ENCODE measurements around the gene RAD51B.

The RAD51B gene

DNA sequence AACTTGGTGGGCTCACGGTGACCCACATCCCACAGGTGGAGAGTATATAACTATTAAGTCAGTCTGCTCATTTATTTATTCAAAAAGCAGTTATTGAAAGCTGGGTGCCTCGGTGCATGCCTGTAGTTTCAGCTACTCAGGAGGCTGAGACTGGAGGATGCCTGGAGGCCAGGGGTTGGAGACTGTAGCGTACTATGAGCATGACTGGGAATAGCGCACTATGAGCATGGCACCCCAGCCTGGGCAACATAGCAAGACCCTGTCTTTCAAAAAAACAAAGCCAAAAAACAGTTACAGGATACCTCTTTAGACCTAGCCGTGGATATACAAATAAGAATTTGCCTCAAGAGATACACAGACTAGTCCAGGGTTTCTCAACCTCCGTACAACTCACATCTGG is 833.5 kb downstream of the RAD51B start:
- no peak for TF ChIP-seq POLR2AphosphoS5 (IDR thresholded peaks at IDR 0.05; ENCODE audit: low read depth)
- TF ChIP-seq, protein P1, sequence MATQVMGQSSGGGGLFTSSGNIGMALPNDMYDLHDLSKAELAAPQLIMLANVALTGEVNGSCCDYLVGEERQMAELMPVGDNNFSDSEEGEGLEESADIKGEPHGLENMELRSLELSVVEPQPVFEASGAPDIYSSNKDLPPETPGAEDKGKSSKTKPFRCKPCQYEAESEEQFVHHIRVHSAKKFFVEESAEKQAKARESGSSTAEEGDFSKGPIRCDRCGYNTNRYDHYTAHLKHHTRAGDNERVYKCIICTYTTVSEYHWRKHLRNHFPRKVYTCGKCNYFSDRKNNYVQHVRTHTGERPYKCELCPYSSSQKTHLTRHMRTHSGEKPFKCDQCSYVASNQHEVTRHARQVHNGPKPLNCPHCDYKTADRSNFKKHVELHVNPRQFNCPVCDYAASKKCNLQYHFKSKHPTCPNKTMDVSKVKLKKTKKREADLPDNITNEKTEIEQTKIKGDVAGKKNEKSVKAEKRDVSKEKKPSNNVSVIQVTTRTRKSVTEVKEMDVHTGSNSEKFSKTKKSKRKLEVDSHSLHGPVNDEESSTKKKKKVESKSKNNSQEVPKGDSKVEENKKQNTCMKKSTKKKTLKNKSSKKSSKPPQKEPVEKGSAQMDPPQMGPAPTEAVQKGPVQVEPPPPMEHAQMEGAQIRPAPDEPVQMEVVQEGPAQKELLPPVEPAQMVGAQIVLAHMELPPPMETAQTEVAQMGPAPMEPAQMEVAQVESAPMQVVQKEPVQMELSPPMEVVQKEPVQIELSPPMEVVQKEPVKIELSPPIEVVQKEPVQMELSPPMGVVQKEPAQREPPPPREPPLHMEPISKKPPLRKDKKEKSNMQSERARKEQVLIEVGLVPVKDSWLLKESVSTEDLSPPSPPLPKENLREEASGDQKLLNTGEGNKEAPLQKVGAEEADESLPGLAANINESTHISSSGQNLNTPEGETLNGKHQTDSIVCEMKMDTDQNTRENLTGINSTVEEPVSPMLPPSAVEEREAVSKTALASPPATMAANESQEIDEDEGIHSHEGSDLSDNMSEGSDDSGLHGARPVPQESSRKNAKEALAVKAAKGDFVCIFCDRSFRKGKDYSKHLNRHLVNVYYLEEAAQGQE (IDR thresholded peaks at IDR 0.05; ENCODE audit: insufficient replicate concordance, low read depth), result no peak
- TF ChIP-seq, protein P2, sequence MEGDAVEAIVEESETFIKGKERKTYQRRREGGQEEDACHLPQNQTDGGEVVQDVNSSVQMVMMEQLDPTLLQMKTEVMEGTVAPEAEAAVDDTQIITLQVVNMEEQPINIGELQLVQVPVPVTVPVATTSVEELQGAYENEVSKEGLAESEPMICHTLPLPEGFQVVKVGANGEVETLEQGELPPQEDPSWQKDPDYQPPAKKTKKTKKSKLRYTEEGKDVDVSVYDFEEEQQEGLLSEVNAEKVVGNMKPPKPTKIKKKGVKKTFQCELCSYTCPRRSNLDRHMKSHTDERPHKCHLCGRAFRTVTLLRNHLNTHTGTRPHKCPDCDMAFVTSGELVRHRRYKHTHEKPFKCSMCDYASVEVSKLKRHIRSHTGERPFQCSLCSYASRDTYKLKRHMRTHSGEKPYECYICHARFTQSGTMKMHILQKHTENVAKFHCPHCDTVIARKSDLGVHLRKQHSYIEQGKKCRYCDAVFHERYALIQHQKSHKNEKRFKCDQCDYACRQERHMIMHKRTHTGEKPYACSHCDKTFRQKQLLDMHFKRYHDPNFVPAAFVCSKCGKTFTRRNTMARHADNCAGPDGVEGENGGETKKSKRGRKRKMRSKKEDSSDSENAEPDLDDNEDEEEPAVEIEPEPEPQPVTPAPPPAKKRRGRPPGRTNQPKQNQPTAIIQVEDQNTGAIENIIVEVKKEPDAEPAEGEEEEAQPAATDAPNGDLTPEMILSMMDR (IDR thresholded peaks at IDR 0.05; ENCODE audit: insufficient read depth, low read length), result no peak
- no peak for TF ChIP-seq SPI1 (IDR thresholded peaks at IDR 0.05; ENCODE audit: borderline replicate concordance, low read depth)
- TF ChIP-seq GABPA (IDR thresholded peaks at IDR 0.05; ENCODE audit: low read depth), result no peak
- Histone ChIP-seq H3K27me3 (ENCODE audit: insufficient read depth, poor library complexity, severe bottlenecking) (no peaks in the 10 kb centered on the region), H3K4me3 (replicated peaks; ENCODE audit: insufficient read depth, low read length) (no peak overlapping the region), H3K27ac (replicated peaks) (no peak overlapping the region)
- no peak for DNase-seq (ENCODE audit: low read depth in 1 of 2, low spot score in 1 of 2)

DNA sequence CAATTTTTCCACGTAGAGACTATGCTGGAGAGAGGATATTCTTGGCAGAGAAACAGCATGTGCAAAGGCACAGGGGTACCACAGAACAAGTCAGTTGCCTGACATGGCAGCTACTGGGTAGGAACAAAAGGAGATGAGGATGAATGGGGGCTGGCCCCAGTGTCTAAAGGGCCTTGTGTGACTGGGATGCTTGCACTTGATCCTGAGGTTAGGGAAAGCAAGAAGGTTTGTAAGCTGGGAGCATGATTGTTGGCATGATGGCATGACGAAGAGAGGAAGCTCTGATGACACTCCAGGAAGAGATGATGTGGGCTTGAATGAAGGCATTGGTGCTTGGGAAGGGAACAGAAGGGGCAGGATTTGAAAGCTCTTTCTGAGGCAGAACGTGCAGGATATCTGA is 834.2 kb downstream of the RAD51B start:
- TF ChIP-seq SPI1 (IDR thresholded peaks at IDR 0.05; ENCODE audit: borderline replicate concordance, low read depth), result no peak
- TF ChIP-seq, protein P2 (IDR thresholded peaks at IDR 0.05; ENCODE audit: insufficient read depth, low read length), result no peak
- TF ChIP-seq, protein P1 (IDR thresholded peaks at IDR 0.05; ENCODE audit: insufficient replicate concordance, low read depth), result no peak
- no peak for TF ChIP-seq GABPA (IDR thresholded peaks at IDR 0.05; ENCODE audit: low read depth)
- TF ChIP-seq POLR2AphosphoS5 (IDR thresholded peaks at IDR 0.05; ENCODE audit: low read depth), result no peak
- Histone ChIP-seq H3K27ac (replicated peaks) (no peak overlapping the region), H3K4me3 (replicated peaks; ENCODE audit: insufficient read depth, low read length) (no peak overlapping the region), H3K27me3 (ENCODE audit: insufficient read depth, poor library complexity, severe bottlenecking) (no peaks in the 10 kb centered on the region)
- no peak for DNase-seq (ENCODE audit: low read depth in 1 of 2, low spot score in 1 of 2)

DNA sequence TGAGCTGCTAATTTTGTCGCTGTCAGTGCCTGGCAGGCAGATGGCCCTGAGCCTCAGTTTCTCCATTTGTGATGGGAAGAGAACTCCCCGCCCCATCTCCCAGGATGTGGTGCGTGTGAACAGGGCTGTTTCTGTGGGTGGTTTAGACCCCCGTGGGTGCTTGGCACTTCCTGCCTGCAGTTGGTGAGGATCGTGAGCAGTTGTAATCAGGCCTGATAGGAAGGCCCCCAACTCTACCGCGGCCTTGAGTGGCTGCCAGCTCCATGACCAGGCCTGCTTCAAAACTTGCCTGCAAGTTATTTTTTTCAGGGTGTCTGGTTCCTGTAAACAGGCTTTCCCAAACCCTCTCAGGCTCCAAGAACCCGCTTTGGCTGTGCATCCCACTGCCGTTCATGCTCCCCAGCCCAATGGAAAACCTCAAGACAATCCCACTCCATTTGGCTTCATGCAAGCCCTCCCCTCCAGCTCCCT is 834.9 kb downstream of the RAD51B start:
- H3K27ac ChIP-seq (replicated peaks), result no peak overlapping the region

More for the DNA sequence above, 834.9 kb downstream of the RAD51B start:
- TF ChIP-seq, protein P1 (IDR thresholded peaks at IDR 0.05; ENCODE audit: insufficient replicate concordance, low read depth), result no peak
- TF ChIP-seq SPI1 (IDR thresholded peaks at IDR 0.05; ENCODE audit: borderline replicate concordance, low read depth) (no peak), POLR2AphosphoS5 (IDR thresholded peaks at IDR 0.05; ENCODE audit: low read depth) (no peak), GABPA (IDR thresholded peaks at IDR 0.05; ENCODE audit: low read depth) (no peak)
- TF ChIP-seq, protein P2 (IDR thresholded peaks at IDR 0.05; ENCODE audit: insufficient read depth, low read length), result no peak
- Histone ChIP-seq H3K4me3 (replicated peaks; ENCODE audit: insufficient read depth, low read length) (no peak overlapping the region), H3K27me3 (ENCODE audit: insufficient read depth, poor library complexity, severe bottlenecking) (no peaks in the 10 kb centered on the region)
- DNase-seq (ENCODE audit: low read depth in 1 of 2, low spot score in 1 of 2), result no peak

Data from HL-60 (cell line).